Right atrium auricular region (tissue), 2 donors: ENCODE measurements around the gene TRIOBP. TPM values are rescaled to one million over a fixed set of nuclear protein-coding genes. Genes with fewer than 3 reads are reported as not detected.
"Not testable (repeated sequence)": the region's sequence is repeated elsewhere in the genome, so short reads cannot be mapped to it uniquely, and the experiment has no call there.

Source experiments
- DNase-seq: peaks from one replicate; pipeline ENCODE4 v3.0.0-alpha.2; 2019; ENCODE audit warnings: low spot score
- H3K27ac ChIP-seq, 2 donors: fragments of 200-600 bp; sonication (generic); 1 replicate in 1 of 2; 2 replicates in 1 of 2; pipeline ENCODE4 v1.5.1; 2016 to 2019
- H3K27me3 ChIP-seq, 2 donors: fragments of 200-600 bp; sonication (generic); one replicate each; pipeline versions ENCODE4 v1.5.1 to v1.6.0; 2017 to 2019
- H3K36me3 ChIP-seq: fragments of 200-600 bp; sonication (generic); one replicate; pipeline ENCODE4 v1.5.1; 2016
- H3K4me1 ChIP-seq, 2 donors: fragments of 200-600 bp; sonication (generic); one replicate each; pipeline versions ENCODE4 v1.5.1 to v1.6.0; 2017 to 2019
- H3K4me3 ChIP-seq, 2 donors: fragments of 200-600 bp; sonication (generic); 1 replicate in 1 of 2; 2 replicates in 1 of 2; pipeline ENCODE4 v1.5.1; 2017 to 2019; ENCODE audit warnings: mild to moderate bottlenecking in 1 of 2, moderate library complexity in 1 of 2
- H3K9me3 ChIP-seq, 2 donors: fragments of 200-600 bp; sonication (generic); one replicate each; pipeline ENCODE4 v1.5.1; 2019
- total RNA-seq, 2 donors: library from RNA; depleted of rRNA; stranded (reverse); fragments of >200 nt; gene quantifications; one replicate each; pipeline ENCODE4 v1.1.0, GENCODE V29; 2016
- TF ChIP-seq, protein P1 (sequence below), 2 donors: fragments of 200-600 bp; sonication (generic); IDR thresholded peaks; one replicate each; pipeline ENCODE4 v1.5.1; 2019; ENCODE audit warnings: antibody characterized with exemption in 2 of 2

The TRIOBP gene
- total RNA-seq, 2 donors from 2014 or later, result 108 to 118 TPM

GRCh38 chr22:37792494-37792893 is 95.6 kb downstream of the TRIOBP start:
- H3K36me3 ChIP-seq, result no peaks in the 10 kb centered on the region
- no peaks in the 10 kb centered on the region for H3K9me3 ChIP-seq
- no peak for DNase-seq
- H3K4me1 ChIP-seq, result no peaks in the 10 kb centered on the region
- TF ChIP-seq, protein P1, sequence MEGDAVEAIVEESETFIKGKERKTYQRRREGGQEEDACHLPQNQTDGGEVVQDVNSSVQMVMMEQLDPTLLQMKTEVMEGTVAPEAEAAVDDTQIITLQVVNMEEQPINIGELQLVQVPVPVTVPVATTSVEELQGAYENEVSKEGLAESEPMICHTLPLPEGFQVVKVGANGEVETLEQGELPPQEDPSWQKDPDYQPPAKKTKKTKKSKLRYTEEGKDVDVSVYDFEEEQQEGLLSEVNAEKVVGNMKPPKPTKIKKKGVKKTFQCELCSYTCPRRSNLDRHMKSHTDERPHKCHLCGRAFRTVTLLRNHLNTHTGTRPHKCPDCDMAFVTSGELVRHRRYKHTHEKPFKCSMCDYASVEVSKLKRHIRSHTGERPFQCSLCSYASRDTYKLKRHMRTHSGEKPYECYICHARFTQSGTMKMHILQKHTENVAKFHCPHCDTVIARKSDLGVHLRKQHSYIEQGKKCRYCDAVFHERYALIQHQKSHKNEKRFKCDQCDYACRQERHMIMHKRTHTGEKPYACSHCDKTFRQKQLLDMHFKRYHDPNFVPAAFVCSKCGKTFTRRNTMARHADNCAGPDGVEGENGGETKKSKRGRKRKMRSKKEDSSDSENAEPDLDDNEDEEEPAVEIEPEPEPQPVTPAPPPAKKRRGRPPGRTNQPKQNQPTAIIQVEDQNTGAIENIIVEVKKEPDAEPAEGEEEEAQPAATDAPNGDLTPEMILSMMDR (IDR thresholded peaks at IDR 0.05), result no peak
- no peaks in the 10 kb centered on the region for H3K27me3 ChIP-seq
- no peak overlapping the region for H3K27ac ChIP-seq
- no peak overlapping the region for H3K4me3 ChIP-seq

DNA sequence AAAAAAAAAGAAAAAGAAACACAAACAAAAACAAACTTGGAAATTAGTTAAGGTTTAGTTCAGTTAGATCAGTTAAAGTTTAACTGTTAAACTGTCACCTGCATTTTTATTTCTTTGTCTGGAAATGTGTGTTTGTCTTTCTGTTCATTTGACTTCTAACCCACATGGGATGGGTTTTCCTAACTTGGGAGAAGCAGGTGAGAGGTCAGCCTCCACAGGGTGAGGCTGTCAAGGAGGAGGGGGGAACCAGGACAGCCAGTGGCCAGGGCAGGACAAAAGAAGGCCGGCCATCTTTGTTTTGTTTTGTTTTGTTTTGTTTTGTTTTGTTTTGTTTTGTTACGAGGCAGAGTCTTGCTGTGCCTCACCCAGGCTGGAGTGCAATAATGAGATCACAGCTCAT is 97.5 kb downstream of the TRIOBP start:
- Histone ChIP-seq H3K27ac (no peak overlapping the region), H3K27me3 (no peaks in the 10 kb centered on the region), H3K36me3 (no peaks in the 10 kb centered on the region), H3K9me3 (no peaks in the 10 kb centered on the region), H3K4me1 (no peaks in the 10 kb centered on the region), H3K4me3 (no peak overlapping the region)
- TF ChIP-seq, protein P1 (IDR thresholded peaks at IDR 0.05), result no peak
- DNase-seq, result no peak

- Histone ChIP-seq H3K27me3 (no peaks in the 10 kb centered on the region), H3K4me1 (no peaks in the 10 kb centered on the region), H3K36me3 (no peaks in the 10 kb centered on the region), H3K4me3 (no peak overlapping the region), H3K9me3 (no peaks in the 10 kb centered on the region), H3K27ac (no peak overlapping the region)
- no peak for DNase-seq
- TF ChIP-seq, protein P1 (IDR thresholded peaks at IDR 0.05), result no peak
Measured at GRCh38 chr22:37796079-37796478, 99.2 kb downstream of the TRIOBP start.

DNA sequence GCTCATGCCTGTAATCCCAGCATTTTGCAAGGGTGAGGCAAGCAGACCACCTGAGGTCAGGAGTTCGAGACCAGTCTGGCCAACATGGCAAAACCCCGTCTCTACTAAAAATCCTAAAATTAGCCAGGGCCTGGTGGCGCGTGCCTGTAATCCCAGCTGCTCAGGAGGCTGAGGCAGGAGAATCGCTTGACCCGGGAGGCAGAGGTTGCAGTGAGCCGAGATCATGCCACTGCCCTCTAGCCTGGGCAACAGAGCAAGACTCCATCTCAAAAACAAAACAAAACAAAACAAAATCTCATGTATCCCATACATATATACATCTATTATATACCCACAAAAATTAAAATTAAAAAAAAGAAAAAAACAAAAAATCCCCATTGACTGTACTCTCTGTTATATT is 100.4 kb downstream of the TRIOBP start:
- not testable (repeated sequence) for H3K27ac ChIP-seq, H3K36me3 ChIP-seq, H3K9me3 ChIP-seq, H3K4me3 ChIP-seq, DNase-seq, H3K27me3 ChIP-seq, H3K4me1 ChIP-seq

DNA sequence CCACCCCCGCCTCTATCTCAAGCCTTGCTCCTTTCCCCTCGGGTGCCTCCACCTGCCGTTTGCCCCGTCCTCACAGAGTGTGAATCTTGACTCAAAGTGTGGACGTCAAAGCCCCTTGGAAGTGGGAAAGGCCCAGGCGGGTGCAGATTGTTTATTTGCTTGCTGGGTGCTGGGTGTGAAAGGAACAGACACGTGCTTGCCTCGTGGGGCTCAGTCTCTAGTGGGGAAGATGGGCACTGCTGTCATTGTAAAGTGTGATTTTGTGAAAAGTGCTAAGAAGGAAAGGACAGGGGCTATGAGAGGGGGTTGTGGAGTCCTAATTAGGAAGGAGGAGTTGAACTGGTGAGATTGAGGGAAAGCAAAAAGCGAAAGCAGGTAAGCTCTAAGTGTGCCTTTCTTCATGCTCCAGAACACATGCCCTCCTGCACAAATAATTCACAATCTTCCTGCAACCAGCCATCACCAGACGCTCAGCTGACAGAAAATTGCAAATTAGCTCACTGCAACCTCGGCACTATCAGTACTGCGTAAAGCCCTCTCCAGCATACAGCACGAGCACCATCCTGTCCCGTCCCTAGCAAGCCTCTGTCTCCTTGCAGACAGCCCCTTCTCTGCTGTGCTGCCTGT is 101.1 kb downstream of the TRIOBP start:
- Histone ChIP-seq H3K27me3 (no peaks in the 10 kb centered on the region), H3K36me3 (no peaks in the 10 kb centered on the region), H3K4me1 (peaks cover 0 to 12% of the 10 kb centered on the region in 2 donors), H3K9me3 (no peaks in the 10 kb centered on the region), H3K4me3 (no peak overlapping the region), H3K27ac (no peak overlapping the region)
- no peak for DNase-seq
- TF ChIP-seq, protein P1 (IDR thresholded peaks at IDR 0.05), result no peak

DNA sequence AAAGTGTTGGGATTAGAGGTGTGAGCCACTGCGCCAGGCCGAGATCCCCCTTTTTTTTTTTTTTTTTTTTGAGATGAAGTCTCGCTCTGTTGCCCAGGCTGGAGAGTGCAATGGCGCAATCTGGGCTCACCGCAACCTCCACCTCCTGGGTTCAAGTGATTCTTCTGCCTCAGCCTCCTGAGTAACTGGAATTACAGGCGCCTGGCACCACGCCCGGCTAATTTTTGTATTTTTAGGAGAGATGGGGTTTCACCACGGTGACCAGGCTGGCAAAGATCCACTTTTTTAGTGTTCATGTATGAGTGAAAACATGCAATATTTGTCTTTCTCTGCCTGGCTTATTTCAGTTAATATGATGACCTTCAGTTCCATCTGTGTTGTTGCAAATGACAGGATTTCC is 103.1 kb downstream of the TRIOBP start:
- not testable (repeated sequence) for H3K36me3 ChIP-seq, DNase-seq, H3K27me3 ChIP-seq, H3K9me3 ChIP-seq, H3K27ac ChIP-seq, H3K4me3 ChIP-seq
- peaks cover 0 to 26% of the 10 kb centered on the region in 2 donors for H3K4me1 ChIP-seq

GRCh38 chr22:37801946-37802309 is 105.1 kb downstream of the TRIOBP start:
- TF ChIP-seq, protein P1 (IDR thresholded peaks at IDR 0.05), result no peak
- no peak for DNase-seq
- H3K36me3 ChIP-seq, result no peaks in the 10 kb centered on the region
- peak overlapping the region; percentile 45 to 65 for H3K4me3 ChIP-seq
- H3K27ac ChIP-seq, result peak overlapping the region; percentile 64 to 68
- H3K9me3 ChIP-seq, result no peaks in the 10 kb centered on the region
- H3K4me1 ChIP-seq, result peaks cover 0 to 44% of the 10 kb centered on the region in 2 donors
- no peaks in the 10 kb centered on the region for H3K27me3 ChIP-seq
